H1 (cell line): ENCODE measurements around the gene ADGB. TPM values are rescaled to one million over a fixed set of nuclear protein-coding genes. Genes with fewer than 3 reads are reported as not detected.

ENCODE experiments used
- CTCF ChIA-PET: fragments of 300-600 bp; sonication (Branson Sonifier 250); formaldehyde crosslinking; loops from one replicate; lab custom pipeline; 2021; ENCODE audit not compliant: partially characterized antibody; lab: Charles Lee
- POLR2A ChIA-PET: fragments of 300-600 bp; sonication (Branson Sonifier 250); formaldehyde crosslinking; loops from one replicate; lab custom pipeline; 2021; ENCODE audit warnings: inconsistent platforms; ENCODE audit not compliant: partially characterized antibody; lab: Charles Lee
- DNase-seq, 2 experiments: peaks; one replicate each; pipeline versions ENCODE4 v3.0.0 to v3.0.0-alpha.2; 2010 to 2022; ENCODE audit warnings: low spot score in 2 of 2, low read depth in 1 of 2, mixed read lengths in 1 of 2
- FAIRE-seq: peaks from 2 replicates; lab custom pipeline; 2011; peaks lifted over from hg19 to GRCh38; lab: Jason Lieb, UNC
- H2AFZ ChIP-seq: 2 replicates; pipeline ENCODE4 v1.8.1; 2012; ENCODE audit warnings: low read length, inconsistent platforms
- H2AK5ac ChIP-seq: 2 replicates; pipeline ENCODE4 v1.6.1; 2013; ENCODE audit warnings: low read depth, low read length
- H2BK120ac ChIP-seq: replicated peaks from 2 replicates; pipeline ENCODE3; 2013; ENCODE audit warnings: low read depth, low read length, inconsistent platforms
- H2BK12ac ChIP-seq: 2 replicates; pipeline ENCODE4 v1.6.1; 2013; ENCODE audit warnings: low read depth, low read length
- H2BK15ac ChIP-seq: 2 replicates; pipeline ENCODE4 v1.6.1; 2013; ENCODE audit warnings: low read length
- H2BK20ac ChIP-seq: 2 replicates; pipeline ENCODE4 v1.6.1; 2013; ENCODE audit warnings: low read length
- H2BK5ac ChIP-seq: 2 replicates; pipeline ENCODE4 v1.6.1; 2013; ENCODE audit warnings: low read depth, low read length
- H3K14ac ChIP-seq: 2 replicates; pipeline ENCODE4 v1.6.1; 2013; ENCODE audit warnings: inconsistent platforms; ENCODE audit not compliant: insufficient read length
- H3K18ac ChIP-seq: 2 replicates; pipeline ENCODE4 v1.6.1; 2013; ENCODE audit warnings: low read length; ENCODE audit errors: extremely low read depth
- H3K23ac ChIP-seq: 2 replicates; pipeline ENCODE4 v1.6.1; 2013; ENCODE audit warnings: inconsistent platforms; ENCODE audit not compliant: insufficient read length
- H3K23me2 ChIP-seq: 2 replicates; pipeline ENCODE4 v1.6.1; 2013; ENCODE audit warnings: low read depth, low read length
- H3K27ac ChIP-seq: 2 replicates; pipeline ENCODE4 v1.6.1; 2011; ENCODE audit warnings: low read depth, low read length, inconsistent platforms
- H3K27me3 ChIP-seq, 4 experiments: replicated peaks in 1 of 4; 1 replicate in 1 of 4; 2 replicates in 3 of 4; pipeline versions ENCODE4 v1.6.1 to v1.8.1; 2011 to 2013; ENCODE audit warnings: low read length in 3 of 4, mild to moderate bottlenecking in 3 of 4, inconsistent platforms in 2 of 4, mixed read lengths in 2 of 4, moderate library complexity in 1 of 4; ENCODE audit not compliant: control insufficient read depth in 3 of 4, insufficient read depth in 3 of 4; ENCODE audit errors: extremely low read depth in 1 of 4
- H3K36me3 ChIP-seq, 4 experiments: 2 replicates each; pipeline versions ENCODE4 v1.6.1 to v1.8.1; 2011 to 2013; ENCODE audit warnings: mild to moderate bottlenecking in 4 of 4, low read length in 3 of 4, moderate library complexity in 2 of 4, control low read depth in 1 of 4, inconsistent platforms in 1 of 4; ENCODE audit not compliant: insufficient read depth in 4 of 4, control insufficient read depth in 2 of 4
- H3K4ac ChIP-seq: replicated peaks from 2 replicates; pipeline ENCODE3; 2013; ENCODE audit warnings: low read length, low read depth, mixed read lengths, inconsistent platforms; ENCODE audit not compliant: insufficient read length
- H3K4me1 ChIP-seq, 4 experiments: replicated peaks in 1 of 4; 1 replicate in 1 of 4; 2 replicates in 3 of 4; pipeline versions ENCODE4 v1.6.1 to v1.8.1; 2011 to 2013; ENCODE audit warnings: low read length in 3 of 4, inconsistent platforms in 2 of 4, mixed read lengths in 1 of 4; ENCODE audit not compliant: insufficient read depth in 4 of 4, control insufficient read depth in 3 of 4
- H3K4me2 ChIP-seq, 2 experiments: 2 replicates each; pipeline versions ENCODE4 v1.6.1 to v1.8.1; 2011 to 2013; ENCODE audit warnings: low read depth in 2 of 2, low read length in 2 of 2, control low read depth in 1 of 2, inconsistent platforms in 1 of 2, mild to moderate bottlenecking in 1 of 2; ENCODE audit not compliant: insufficient read depth in 1 of 2
- H3K4me3 ChIP-seq, 4 experiments: fragments of 200-600, 300-600 bp in 1 of 4; sonication (generic), shearing (Covaris generic), sonication (Bioruptor Twin) in 1 of 4; 2 replicates each; pipeline versions ENCODE4 v1.5.1 to v1.8.1; 2011 to 2016; ENCODE audit warnings: low read length in 4 of 4, low read depth in 3 of 4, control low read depth in 2 of 4, inconsistent platforms in 2 of 4, mild to moderate bottlenecking in 2 of 4, mixed read lengths in 1 of 4, moderate library complexity in 1 of 4; ENCODE audit not compliant: insufficient read depth in 2 of 4; ENCODE audit errors: extremely low read depth in 1 of 4
- H3K56ac ChIP-seq: replicated peaks from 2 replicates; pipeline ENCODE3; 2013; ENCODE audit warnings: low read depth, mild to moderate bottlenecking, mixed read lengths, low read length, inconsistent platforms; ENCODE audit not compliant: insufficient read length
- H3K79me1 ChIP-seq: 2 replicates; pipeline ENCODE4 v1.6.1; 2013; ENCODE audit warnings: low read depth, low read length, control low read depth
- H3K79me2 ChIP-seq, 2 experiments: 2 replicates each; pipeline versions ENCODE4 v1.6.1 to v1.8.1; 2012 to 2013; ENCODE audit warnings: low read length in 2 of 2, mild to moderate bottlenecking in 2 of 2, inconsistent platforms in 1 of 2; ENCODE audit not compliant: insufficient read depth in 2 of 2, control insufficient read depth in 1 of 2
- H3K9ac ChIP-seq, 4 experiments: replicated peaks in 1 of 4; 1 replicate in 1 of 4; 2 replicates in 3 of 4; pipeline versions ENCODE4 v1.6.1 to v1.8.1; 2011 to 2013; ENCODE audit warnings: low read depth in 3 of 4, low read length in 3 of 4, control low read depth in 2 of 4, mild to moderate bottlenecking in 2 of 4, moderate library complexity in 2 of 4, inconsistent platforms in 1 of 4; ENCODE audit errors: extremely low read depth in 1 of 4
- H3K9me3 ChIP-seq, 2 experiments: 2 replicates each; pipeline versions ENCODE4 v1.6.1 to v1.8.1; 2012 to 2013; ENCODE audit warnings: mild to moderate bottlenecking in 2 of 2, moderate library complexity in 2 of 2, control low read depth in 1 of 2, inconsistent platforms in 1 of 2, low read depth in 1 of 2, low read length in 1 of 2, mixed read lengths in 1 of 2; ENCODE audit not compliant: insufficient read depth in 2 of 2
- H4K20me1 ChIP-seq, 2 experiments: replicated peaks in 1 of 2; 2 replicates each; pipeline versions ENCODE3 to v1.8.1; 2011 to 2013; ENCODE audit warnings: inconsistent platforms in 2 of 2, low read length in 2 of 2, mild to moderate bottlenecking in 1 of 2; ENCODE audit not compliant: insufficient read depth in 2 of 2, control insufficient read depth in 1 of 2
- H4K5ac ChIP-seq: 2 replicates; pipeline ENCODE4 v1.6.1; 2013; ENCODE audit warnings: low read length, low read depth, mixed read lengths, inconsistent platforms; ENCODE audit not compliant: insufficient read length
- H4K8ac ChIP-seq: 2 replicates; pipeline ENCODE4 v1.8.0; 2013; ENCODE audit warnings: mild to moderate bottlenecking, moderate library complexity, low read length, inconsistent platforms; ENCODE audit not compliant: insufficient read depth; ENCODE audit errors: extremely low read depth
- H4K91ac ChIP-seq: replicated peaks from 2 replicates; pipeline ENCODE3; 2013; ENCODE audit warnings: low read length, mixed read lengths, inconsistent platforms; ENCODE audit not compliant: insufficient read length
- CBX5 ChIP-seq: fragments of 300-800, 300-1000 bp; sonication (generic); IDR thresholded peaks from 2 replicates; pipeline ENCODE4 v1.7.1; 2016; ENCODE audit warnings: antibody characterized with exemption, low read length, low read depth
- CHD1 ChIP-seq: IDR thresholded peaks from 2 replicates; pipeline ENCODE4 v1.6.1; 2012; ENCODE audit warnings: low read depth, low read length, improper control_type of control experiment
- CREB1 ChIP-seq: IDR thresholded peaks from 2 replicates; pipeline ENCODE4 v1.6.1; 2012; ENCODE audit warnings: inconsistent platforms
- EGR1 ChIP-seq: IDR thresholded peaks from 2 replicates; pipeline ENCODE4 v1.6.1; 2011; ENCODE audit warnings: low read depth, low read length, borderline replicate concordance
- GABPA ChIP-seq: IDR thresholded peaks from 2 replicates; pipeline ENCODE4 v1.6.1; 2011; ENCODE audit warnings: mild to moderate bottlenecking, low read length, moderate library complexity, borderline replicate concordance; ENCODE audit not compliant: insufficient read depth
- KDM4A ChIP-seq: IDR thresholded peaks from one replicate; pipeline ENCODE4 v1.7.1; 2012; ENCODE audit warnings: low read depth, mild to moderate bottlenecking, moderate library complexity, low read length, inconsistent platforms; ENCODE audit not compliant: severe bottlenecking
- POLR2AphosphoS5 ChIP-seq: IDR thresholded peaks from 2 replicates; pipeline ENCODE4 v1.6.1; 2011; ENCODE audit warnings: low read depth, low read length
- POU5F1 ChIP-seq: IDR thresholded peaks from 2 replicates; pipeline ENCODE4 v1.6.1; 2011; ENCODE audit warnings: low read depth, mild to moderate bottlenecking, low read length, moderate library complexity
- TAF7 ChIP-seq: optimal IDR thresholded peaks from 2 replicates; pipeline ENCODE3; 2011; ENCODE audit warnings: low read depth, mild to moderate bottlenecking, inconsistent platforms, low read length, moderate library complexity, borderline replicate concordance
- WGBS, 2 experiments: shearing (Covaris generic) in 1 of 2; methylation state at CpG; one replicate each; pipeline versions ENCODE4 v1.1.6 to v1.1.7; 2013 to 2015; ENCODE audit warnings: low lambda C conversion rate in 2 of 2, mixed read lengths in 2 of 2, inconsistent platforms in 1 of 2, low coverage in 1 of 2, missing lambda C conversion rate in 1 of 2; ENCODE audit not compliant: insufficient replicate concordance in 2 of 2, insufficient coverage in 1 of 2, insufficient read length in 1 of 2; ENCODE audit errors: extremely low coverage in 1 of 2, missing lambda C conversion rate in 1 of 2; 5-methylcytosine and 5-hydroxymethylcytosine counted together
- polyA plus RNA-seq, 7 experiments: library from polyadenylated mRNA; depleted of rRNA in 3 of 7; stranded (reverse) in 5 of 7; unstranded in 2 of 7; fragments of >200 nt in 5 of 7; fragments of 200-250 nt in 2 of 7; gene quantifications; 1 replicate in 5 of 7; 2 replicates in 1 of 7; 4 replicates in 1 of 7; pipeline versions ENCODE4 v1.2.1 to v1.2.3, GENCODE V29; 2011 to 2013; ENCODE audit warnings: missing spikeins in 2 of 7, mixed read lengths in 2 of 7
- total RNA-seq: library from RNA; stranded (reverse); fragmentation: NEBNext Ultra II Directional; extraction: Animal tissue kit (Norgen Biotek cat#: 25700); gene quantifications from 2 replicates; pipeline ENCODE4 v1.2.1, GENCODE V29; 2021

ADGB gene
- total and polyA plus RNA-seq, 2 of the 8 experiments (the other 6 are each of a cell fraction or from before 2014, with no cell fraction given), result not detected

DNA sequence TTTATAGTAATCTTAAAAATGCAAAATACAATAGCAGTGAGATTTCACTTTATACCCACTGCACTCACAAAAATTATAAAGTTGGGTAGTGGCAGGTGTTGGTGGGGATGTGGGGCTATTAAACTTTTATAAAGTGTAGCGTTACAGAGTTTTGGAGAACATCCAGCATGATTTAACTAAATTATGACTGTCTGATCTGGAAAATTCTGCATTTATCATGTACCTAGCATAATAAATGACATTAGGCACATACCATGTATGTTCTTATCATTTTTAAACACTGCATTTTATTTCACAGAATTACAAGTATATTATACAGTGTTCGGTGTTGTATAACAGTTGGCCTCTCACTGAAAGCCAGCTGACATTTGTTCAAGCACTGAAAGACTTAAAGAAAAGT, 169.9 kb downstream of the ADGB start:
- Histone ChIP-seq H3K56ac (no peak overlapping the region), H2AFZ (no peak overlapping the region), H3K27ac (no peak overlapping the region), H3K27me3 (no peaks in the 10 kb centered on the region), H3K9me3 (no peaks in the 10 kb centered on the region), H3K4me2 (no peak overlapping the region), H2BK20ac (no peak overlapping the region), H2BK120ac (no peak overlapping the region), H2BK15ac (no peak overlapping the region), H3K18ac (no peak overlapping the region), H3K9ac (no peak overlapping the region), H2BK5ac (no peak overlapping the region), H3K4ac (no peak overlapping the region), H4K20me1 (no peaks in the 10 kb centered on the region), H3K14ac (no peak overlapping the region), H4K5ac (no peak overlapping the region), H3K79me2 (no peaks in the 10 kb centered on the region), H3K23me2 (no peaks in the 10 kb centered on the region), H3K36me3 (no peaks in the 10 kb centered on the region), H4K8ac (no peak overlapping the region), H4K91ac (no peak overlapping the region), H3K4me1 (no peaks in the 10 kb centered on the region), H3K4me3 (no peak overlapping the region), H3K23ac (no peak overlapping the region), H2AK5ac (no peak overlapping the region), H2BK12ac (no peak overlapping the region), H3K79me1 (no peaks in the 10 kb centered on the region)
- ChIA-PET CTCF (interaction anchor here (0.8 kb wide), 1 partner anchor 21 kb away, joined by 3 read pairs; no protein-coding TSS in a partner anchor), POLR2A (no interaction called here)
- TF ChIP-seq GABPA, result no peak
- no peak for TF ChIP-seq TAF7
- TF ChIP-seq POU5F1, result no peak
- no peak for TF ChIP-seq CBX5
- no peak for TF ChIP-seq CHD1
- no peak for TF ChIP-seq EGR1
- no peak for TF ChIP-seq POLR2AphosphoS5
- TF ChIP-seq CREB1, result no peak
- TF ChIP-seq KDM4A, result no peak
- FAIRE-seq, result no peak
- no peak for DNase-seq
- 94% methylated on average over 2 of the region's 2 CpGs; no CpG with 5 or more reads in 1 of the 2 experiments for WGBS, 2 experiments
